ENCODE measurements around the gene IQCH.
A peak's percentile ranks its signal among the peaks of the same experiment; 100 is the strongest.

Gene IQCH

GRCh38 chr15:67251318-67251717, 3.3 kb upstream of the IQCH start:
- H3K79me2 ChIP-seq (ENCODE audit: control insufficient read depth, low read length), result peaks cover 74% of the 10 kb centered on the region

GRCh38 chr15:67253101-67253500, 1.5 kb upstream of the IQCH start:
- Histone ChIP-seq H3K36me3 (ENCODE audit: control insufficient read depth, low read length) (peaks cover 7% of the 10 kb centered on the region; the same call in 1 of the 2 replicates), H4K20me1 (ENCODE audit: control insufficient read depth, insufficient read depth, low read depth, low read length) (0 out of 2 replicates have a peak, but pooled peaks cover 2% of the 10 kb centered on the region), H3K4me1 (ENCODE audit: control insufficient read depth, low read length) (peaks cover 24% of the 10 kb centered on the region), H3K27me3 (ENCODE audit: control insufficient read depth, low read length) (peaks cover 3% of the 10 kb centered on the region; the same call in 1 of the 2 replicates), H3F3A (ENCODE audit: control insufficient read depth, insufficient read depth) (peaks cover 3% of the 10 kb centered on the region; the same call in 1 of the 2 replicates), H3K9me3 (ENCODE audit: control insufficient read depth, insufficient read depth, low read length) (no peaks in the 10 kb centered on the region), H3K9me2 (replicated peaks; ENCODE audit: control insufficient read depth, low read length) (no peaks in the 10 kb centered on the region), H3K4me2 (ENCODE audit: low read length) (peak overlapping the region; percentile 74), H3K4me3 (ENCODE audit: low read length) (peak overlapping the region; percentile 80), H3K27ac (ENCODE audit: low read depth, low read length) (no peak overlapping the region), H3K79me2 (ENCODE audit: control insufficient read depth, low read length) (peaks cover 60% of the 10 kb centered on the region)
- no peak for TF ChIP-seq CTCF (IDR thresholded peaks at IDR 0.05; ENCODE audit: low read depth, low read length, poor library complexity, severe bottlenecking)
- no peak for TF ChIP-seq EZH2phosphoT487 (IDR thresholded peaks at IDR 0.05; ENCODE audit: borderline replicate concordance, low read length)

More at GRCh38 chr15:67251318-67251717, 3.3 kb upstream of the IQCH start:
- H3F3A ChIP-seq (ENCODE audit: control insufficient read depth, insufficient read depth), result peaks cover 3% of the 10 kb centered on the region; the same call in 1 of the 2 replicates
- H3K9me2 ChIP-seq (replicated peaks; ENCODE audit: control insufficient read depth, low read length), result no peaks in the 10 kb centered on the region
- no peak overlapping the region for H3K4me3 ChIP-seq (ENCODE audit: low read length)
- H3K4me1 ChIP-seq (ENCODE audit: control insufficient read depth, low read length), result peaks cover 24% of the 10 kb centered on the region
- H3K9me3 ChIP-seq (ENCODE audit: control insufficient read depth, insufficient read depth, low read length), result peaks cover 5% of the 10 kb centered on the region; the same call in 1 of the 2 replicates
- 0 out of 2 replicates have a peak, but pooled peaks cover 2% of the 10 kb centered on the region for H4K20me1 ChIP-seq (ENCODE audit: control insufficient read depth, insufficient read depth, low read depth, low read length)
- H3K4me2 ChIP-seq (ENCODE audit: low read length), result no peak overlapping the region
- H3K27me3 ChIP-seq (ENCODE audit: control insufficient read depth, low read length), result peaks cover 3% of the 10 kb centered on the region; the same call in 1 of the 2 replicates
- H3K36me3 ChIP-seq (ENCODE audit: control insufficient read depth, low read length), result peaks cover 16% of the 10 kb centered on the region
- TF ChIP-seq EZH2phosphoT487 (IDR thresholded peaks at IDR 0.05; ENCODE audit: borderline replicate concordance, low read length), result no peak
- TF ChIP-seq CTCF (IDR thresholded peaks at IDR 0.05; ENCODE audit: low read depth, low read length, poor library complexity, severe bottlenecking), result no peak
- H3K27ac ChIP-seq (ENCODE audit: low read depth, low read length), result no peak overlapping the region

- peaks cover 3% of the 10 kb centered on the region; the same call in 1 of the 2 replicates for H3F3A ChIP-seq (ENCODE audit: control insufficient read depth, insufficient read depth)
- 0 out of 2 replicates have a peak, but pooled peaks cover 2% of the 10 kb centered on the region for H4K20me1 ChIP-seq (ENCODE audit: control insufficient read depth, insufficient read depth, low read depth, low read length)
- TF ChIP-seq CTCF (IDR thresholded peaks at IDR 0.05; ENCODE audit: low read depth, low read length, poor library complexity, severe bottlenecking) (no peak), EZH2phosphoT487 (IDR thresholded peaks at IDR 0.05; ENCODE audit: borderline replicate concordance, low read length) (no peak)
- H3K27me3 ChIP-seq (ENCODE audit: control insufficient read depth, low read length), result peaks cover 3% of the 10 kb centered on the region; the same call in 1 of the 2 replicates
- H3K79me2 ChIP-seq (ENCODE audit: control insufficient read depth, low read length), result peaks cover 54% of the 10 kb centered on the region
- no peaks in the 10 kb centered on the region for H3K9me3 ChIP-seq (ENCODE audit: control insufficient read depth, insufficient read depth, low read length)
- 0 out of 2 replicates have a peak, but pooled peaks cover 4% of the 10 kb centered on the region for H3K36me3 ChIP-seq (ENCODE audit: control insufficient read depth, low read length)
- no peaks in the 10 kb centered on the region for H3K9me2 ChIP-seq (replicated peaks; ENCODE audit: control insufficient read depth, low read length)
- peak overlapping the region; percentile 80 for H3K4me3 ChIP-seq (ENCODE audit: low read length)
- H3K4me1 ChIP-seq (ENCODE audit: control insufficient read depth, low read length), result peaks cover 24% of the 10 kb centered on the region
- peak overlapping the region; percentile 59 for H3K27ac ChIP-seq (ENCODE audit: low read depth, low read length)
- peak overlapping the region; percentile 74 for H3K4me2 ChIP-seq (ENCODE audit: low read length)
Observed at GRCh38 chr15:67253549-67254237, 893 bp upstream of the IQCH start.

Data from DOHH2 (cell line).